K562 (cell line): ENCODE data around the gene MTARC2. TPM values are rescaled to one million over a fixed set of nuclear protein-coding genes. Genes with fewer than 3 reads are reported as not detected.

Source experiments
- ATAC-seq: fragments of 200-7000 bp; cut with Tn5 transposase; 3 replicates; pipeline ENCODE4 v1.9.1; 2020; ENCODE audit warnings: moderate library complexity
- BruUV-seq: library from RNA; stranded (reverse); fragments of 400-500 nt; replicated peaks from 2 replicates; lab custom pipeline; 2021; lab: Mats Ljungman, UMichigan
- CTCF ChIA-PET: fragments of 300-600 bp; formaldehyde crosslinking; extraction: SDS; loops from one replicate; lab custom pipeline; 2021; ENCODE audit warnings: low intra/inter-chr PET ratio; lab: Yijun Ruan, JAX
- POLR2A ChIA-PET: fragments of 300-600, 350-650 bp; sonication (Branson Sonifier 250); formaldehyde crosslinking; extraction: SDS; loops from one replicate; lab custom pipeline; 2021; ENCODE audit warnings: antibody characterized with exemption, inconsistent platforms; lab: Yijun Ruan, JAX
- DNase-seq, 4 experiments: peaks; one replicate each; pipeline versions ENCODE4 v3.0.0 to v3.0.0-alpha.2; 2011 to 2018; ENCODE audit warnings: low spot score in 3 of 4, mixed read lengths in 3 of 4; ENCODE audit errors: extremely low read depth in 1 of 4
- FAIRE-seq: peaks from 2 replicates; lab custom pipeline; 2011; peaks lifted over from hg19 to GRCh38; lab: Jason Lieb, UNC
- H2AFZ ChIP-seq: 2 replicates; pipeline ENCODE4 v1.6.0; 2011; ENCODE audit warnings: low read depth, low read length, control low read depth, inconsistent platforms
- H3K27ac ChIP-seq: fragments of 200-600 bp; 3 replicates; pipeline ENCODE4 v1.8.0; 2011; ENCODE audit warnings: low read depth, mild to moderate bottlenecking, control low read depth, inconsistent platforms, low read length, moderate library complexity, mixed read lengths; ENCODE audit errors: extremely low read depth
- H3K27me3 ChIP-seq, 2 experiments: fragments of 300-600 bp in 1 of 2; 2 replicates in 1 of 2; 3 replicates in 1 of 2; pipeline versions ENCODE4 v1.6.0 to v1.8.0; 2011; ENCODE audit warnings: inconsistent platforms in 2 of 2, low read length in 2 of 2, mild to moderate bottlenecking in 1 of 2, mixed read lengths in 1 of 2, moderate library complexity in 1 of 2; ENCODE audit not compliant: control insufficient read depth in 2 of 2, insufficient read depth in 2 of 2
- H3K36me3 ChIP-seq: fragments of 300-600 bp; 3 replicates; pipeline ENCODE4 v1.8.0; 2011; ENCODE audit warnings: mild to moderate bottlenecking, low read length, inconsistent platforms; ENCODE audit not compliant: control insufficient read depth, insufficient read depth
- H3K4me1 ChIP-seq, 2 experiments: fragments of 200-600 bp in 1 of 2; replicated peaks in 1 of 2; 2 replicates in 1 of 2; 3 replicates in 1 of 2; pipeline versions ENCODE4 v1.5.1 to v1.8.0; 2011; ENCODE audit warnings: inconsistent platforms in 2 of 2, low read length in 2 of 2, mild to moderate bottlenecking in 1 of 2, mixed read lengths in 1 of 2, moderate library complexity in 1 of 2; ENCODE audit not compliant: control insufficient read depth in 2 of 2, insufficient read depth in 2 of 2
- H3K4me2 ChIP-seq: 2 replicates; pipeline ENCODE4 v1.6.1; 2011; ENCODE audit warnings: low read length, control low read depth, inconsistent platforms, mixed read lengths; ENCODE audit not compliant: insufficient read depth
- H3K4me3 ChIP-seq: fragments of 200-600 bp; sonication (generic), shearing (Covaris generic); 2 replicates; pipeline ENCODE4 v1.5.1; 2016; ENCODE audit warnings: control low read depth, inconsistent platforms
- H3K79me2 ChIP-seq: fragments of 200-600 bp; 3 replicates; pipeline ENCODE4 v1.8.0; 2011; ENCODE audit warnings: low read length, inconsistent platforms; ENCODE audit not compliant: control insufficient read depth, insufficient read depth
- H3K9ac ChIP-seq, 2 experiments: 2 replicates each; pipeline versions ENCODE4 v1.6.0 to v1.6.1; 2011; ENCODE audit warnings: low read depth in 2 of 2, low read length in 2 of 2, control low read depth in 1 of 2, inconsistent platforms in 1 of 2, mild to moderate bottlenecking in 1 of 2, mixed read lengths in 1 of 2; ENCODE audit not compliant: insufficient read depth in 1 of 2
- H3K9me1 ChIP-seq: one replicate; pipeline ENCODE4 v1.6.0; 2011; ENCODE audit warnings: inconsistent platforms, mild to moderate bottlenecking, low read length, moderate library complexity; ENCODE audit not compliant: control insufficient read depth, insufficient read depth
- H3K9me3 ChIP-seq: replicated peaks from 2 replicates; pipeline ENCODE4 v1.5.1; 2011; ENCODE audit warnings: low read depth, low read length, inconsistent platforms; ENCODE audit not compliant: control insufficient read depth, insufficient read depth
- H4K20me1 ChIP-seq: replicated peaks from 2 replicates; pipeline ENCODE4 v1.6.1; 2011; ENCODE audit warnings: low read length, inconsistent platforms, mixed read lengths; ENCODE audit not compliant: control insufficient read depth, insufficient read depth
- CTBP1 ChIP-seq: fragments of 450-650 bp; IDR thresholded peaks from 2 replicates; pipeline ENCODE4 v1.6.1; 2016; ENCODE audit warnings: borderline replicate concordance
- EZH2 ChIP-seq: IDR thresholded peaks from 2 replicates; pipeline ENCODE4 v1.6.1; 2012; ENCODE audit warnings: low read depth, mild to moderate bottlenecking, inconsistent platforms, low read length, borderline replicate concordance
- FOXK2 ChIP-seq, 2 experiments: fragments of 450-650 bp; IDR thresholded peaks in 1 of 2; conservative IDR thresholded peaks in 1 of 2; 2 replicates each; pipeline ENCODE4 v1.6.1; 2016; ENCODE audit warnings: low read depth in 2 of 2, mild to moderate bottlenecking in 1 of 2
- GTF2F1 ChIP-seq: IDR thresholded peaks from 2 replicates; pipeline ENCODE4 v1.6.1; 2011; ENCODE audit warnings: low read depth, low read length, improper control_type of control experiment
- HMG20A ChIP-seq: fragments of 450-650 bp; formaldehyde crosslinking; conservative IDR thresholded peaks from 2 replicates; pipeline ENCODE4 v1.4.0; 2020; ENCODE audit warnings: mild to moderate bottlenecking, mixed read lengths
- HNRNPUL1 ChIP-seq: fragments of 200-400 bp; formaldehyde crosslinking; IDR thresholded peaks from 2 replicates; pipeline ENCODE4 v1.6.1; 2017; ENCODE audit warnings: low read length
- ZNF134 ChIP-seq: fragments of 250-450 bp; sonication (Bioruptor Pico); conservative IDR thresholded peaks from 2 replicates; pipeline ENCODE4 v1.4.0; 2020
- WGBS: fragments of 100-300 bp; shearing (Covaris generic); methylation state at CpG from one replicate; pipeline ENCODE4 v1.1.6; 2016; ENCODE audit warnings: low coverage, mixed read lengths; ENCODE audit not compliant: insufficient coverage; ENCODE audit errors: missing lambda C conversion rate; 5-methylcytosine and 5-hydroxymethylcytosine counted together
- in situ Hi-C: fragments of 300-500 bp; cut with MboI; formaldehyde crosslinking; loops from 4 replicates; pipeline ENCODE4 v1.15.0; 2018; ENCODE audit warnings: inconsistent platforms, mixed read lengths
- intact Hi-C: fragments of 100-400 bp; cut with micrococcal nuclease; formaldehyde crosslinking; loops from 2 replicates; pipeline ENCODE4 v1.14.2; 2022
- polyA plus RNA-seq, 8 experiments: library from polyadenylated mRNA; depleted of rRNA in 4 of 8; stranded (reverse) in 5 of 8; unstranded in 3 of 8; fragments of >200 nt; fragmentation: Nextera tagmentation in 2 of 8; fragmentation: Illumina TruSeq in 1 of 8; extraction: Ambion mirVana in 2 of 8; extraction: Trizol in 1 of 8; gene quantifications; 2 replicates each; pipeline versions ENCODE4 v1.2.1 to v1.2.3, GENCODE V29; 2011 to 2014; ENCODE audit warnings: inconsistent platforms in 1 of 8, missing spikeins in 1 of 8
- total RNA-seq, 7 experiments: library from RNA; depleted of rRNA in 6 of 7; stranded (reverse); fragments of >200 nt in 6 of 7; fragmentation: Illumina TruSeq in 2 of 7; extraction: Trizol in 2 of 7; gene quantifications; 2 replicates each; pipeline versions ENCODE4 v1.2.1 to v1.2.3, GENCODE V29; 2011 to 2021; ENCODE audit warnings: low replicate concordance in 1 of 7
- TF ChIP-seq, protein P1 (sequence below): fragments of 450-650 bp; IDR thresholded peaks from 2 replicates; pipeline ENCODE4 v1.6.1; 2018; ENCODE audit not compliant: partially characterized antibody
- TF ChIP-seq, protein P2 (sequence below), 2 experiments: fragments of 450-650 bp; IDR thresholded peaks; 2 replicates each; pipeline ENCODE4 v1.6.1; 2018; ENCODE audit warnings: mild to moderate bottlenecking in 2 of 2, low read depth in 1 of 2; ENCODE audit not compliant: partially characterized antibody in 2 of 2

The MTARC2 gene
- total and polyA plus RNA-seq, 9 of the 15 experiments (the other 6 are each of a cell fraction or from before 2014, with no cell fraction given): 0.03 to 0.35 TPM; not detected in 7

DNA sequence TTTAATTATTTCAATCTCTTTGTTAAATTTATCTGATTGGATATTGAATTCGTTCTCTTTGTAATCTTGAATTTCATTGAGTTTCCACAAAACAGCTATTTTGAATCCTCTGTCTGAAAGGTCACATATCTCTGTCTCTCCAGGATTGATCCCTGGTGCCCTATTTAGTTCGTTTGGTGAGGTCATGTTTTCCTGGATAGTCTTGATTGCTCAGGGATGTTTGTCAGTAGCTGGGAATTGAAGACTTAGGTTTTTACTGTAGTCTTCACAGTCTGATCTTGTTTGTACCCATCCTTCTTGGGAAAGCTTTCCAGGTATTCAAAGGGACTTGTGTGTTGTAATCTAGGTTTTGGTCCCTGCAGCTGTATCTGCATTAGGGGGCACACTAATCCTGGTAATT is 6.8 kb upstream of the MTARC2 start:
- FAIRE-seq (no peak), DNase-seq (no peak), ATAC-seq (no peak)
- BruUV-seq: no TSS peak
- no peaks in the 10 kb centered on the region for H3K4me1 ChIP-seq
- H3K27ac ChIP-seq: no peak overlapping the region
- in situ Hi-C loops: no loop called here
- no peak overlapping the region for H3K4me2 ChIP-seq
- H2AFZ ChIP-seq: no peak overlapping the region
- POLR2A ChIA-PET: no interaction called here
- intact Hi-C loops: no loop called here
- H3K36me3 ChIP-seq: no peaks in the 10 kb centered on the region
- H3K9me1 ChIP-seq: no peaks in the 10 kb centered on the region
- H3K27me3 ChIP-seq: peaks cover 0 to 4% of the 10 kb centered on the region in 2 experiments; a peak in 2 of 5 replicates
- H3K4me3 ChIP-seq: no peak overlapping the region
- H3K9me3 ChIP-seq: no peaks in the 10 kb centered on the region
- H3K9ac ChIP-seq: no peak overlapping the region
- CTCF ChIA-PET: no interaction called here
- TF ChIP-seq ZNF134: no peak
- TF ChIP-seq EZH2: no peak
- TF ChIP-seq HNRNPUL1: no peak
- no peak for TF ChIP-seq FOXK2 (conservative IDR thresholded peaks at IDR 0.05 in 1 of 2, IDR thresholded peaks at IDR 0.05 in 1 of 2; ENCODE audit: low read depth in 2 of 2)
- TF ChIP-seq HMG20A (CRISPR knock-in tag): no peak
- TF ChIP-seq, protein P1, sequence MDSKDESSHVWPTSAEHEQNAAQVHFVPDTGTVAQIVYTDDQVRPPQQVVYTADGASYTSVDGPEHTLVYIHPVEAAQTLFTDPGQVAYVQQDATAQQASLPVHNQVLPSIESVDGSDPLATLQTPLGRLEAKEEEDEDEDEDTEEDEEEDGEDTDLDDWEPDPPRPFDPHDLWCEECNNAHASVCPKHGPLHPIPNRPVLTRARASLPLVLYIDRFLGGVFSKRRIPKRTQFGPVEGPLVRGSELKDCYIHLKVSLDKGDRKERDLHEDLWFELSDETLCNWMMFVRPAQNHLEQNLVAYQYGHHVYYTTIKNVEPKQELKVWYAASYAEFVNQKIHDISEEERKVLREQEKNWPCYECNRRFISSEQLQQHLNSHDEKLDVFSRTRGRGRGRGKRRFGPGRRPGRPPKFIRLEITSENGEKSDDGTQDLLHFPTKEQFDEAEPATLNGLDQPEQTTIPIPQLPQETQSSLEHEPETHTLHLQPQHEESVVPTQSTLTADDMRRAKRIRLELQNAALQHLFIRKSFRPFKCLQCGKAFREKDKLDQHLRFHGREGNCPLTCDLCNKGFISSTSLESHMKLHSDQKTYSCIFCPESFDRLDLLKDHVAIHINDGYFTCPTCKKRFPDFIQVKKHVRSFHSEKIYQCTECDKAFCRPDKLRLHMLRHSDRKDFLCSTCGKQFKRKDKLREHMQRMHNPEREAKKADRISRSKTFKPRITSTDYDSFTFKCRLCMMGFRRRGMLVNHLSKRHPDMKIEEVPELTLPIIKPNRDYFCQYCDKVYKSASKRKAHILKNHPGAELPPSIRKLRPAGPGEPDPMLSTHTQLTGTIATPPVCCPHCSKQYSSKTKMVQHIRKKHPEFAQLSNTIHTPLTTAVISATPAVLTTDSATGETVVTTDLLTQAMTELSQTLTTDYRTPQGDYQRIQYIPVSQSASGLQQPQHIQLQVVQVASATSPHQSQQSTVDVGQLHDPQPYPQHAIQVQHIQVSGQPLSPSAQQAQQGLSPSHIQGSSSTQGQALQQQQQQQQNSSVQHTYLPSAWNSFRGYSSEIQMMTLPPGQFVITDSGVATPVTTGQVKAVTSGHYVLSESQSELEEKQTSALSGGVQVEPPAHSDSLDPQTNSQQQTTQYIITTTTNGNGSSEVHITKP: no peak
- TF ChIP-seq GTF2F1: no peak
- no peak for TF ChIP-seq CTBP1
- TF ChIP-seq, protein P2, sequence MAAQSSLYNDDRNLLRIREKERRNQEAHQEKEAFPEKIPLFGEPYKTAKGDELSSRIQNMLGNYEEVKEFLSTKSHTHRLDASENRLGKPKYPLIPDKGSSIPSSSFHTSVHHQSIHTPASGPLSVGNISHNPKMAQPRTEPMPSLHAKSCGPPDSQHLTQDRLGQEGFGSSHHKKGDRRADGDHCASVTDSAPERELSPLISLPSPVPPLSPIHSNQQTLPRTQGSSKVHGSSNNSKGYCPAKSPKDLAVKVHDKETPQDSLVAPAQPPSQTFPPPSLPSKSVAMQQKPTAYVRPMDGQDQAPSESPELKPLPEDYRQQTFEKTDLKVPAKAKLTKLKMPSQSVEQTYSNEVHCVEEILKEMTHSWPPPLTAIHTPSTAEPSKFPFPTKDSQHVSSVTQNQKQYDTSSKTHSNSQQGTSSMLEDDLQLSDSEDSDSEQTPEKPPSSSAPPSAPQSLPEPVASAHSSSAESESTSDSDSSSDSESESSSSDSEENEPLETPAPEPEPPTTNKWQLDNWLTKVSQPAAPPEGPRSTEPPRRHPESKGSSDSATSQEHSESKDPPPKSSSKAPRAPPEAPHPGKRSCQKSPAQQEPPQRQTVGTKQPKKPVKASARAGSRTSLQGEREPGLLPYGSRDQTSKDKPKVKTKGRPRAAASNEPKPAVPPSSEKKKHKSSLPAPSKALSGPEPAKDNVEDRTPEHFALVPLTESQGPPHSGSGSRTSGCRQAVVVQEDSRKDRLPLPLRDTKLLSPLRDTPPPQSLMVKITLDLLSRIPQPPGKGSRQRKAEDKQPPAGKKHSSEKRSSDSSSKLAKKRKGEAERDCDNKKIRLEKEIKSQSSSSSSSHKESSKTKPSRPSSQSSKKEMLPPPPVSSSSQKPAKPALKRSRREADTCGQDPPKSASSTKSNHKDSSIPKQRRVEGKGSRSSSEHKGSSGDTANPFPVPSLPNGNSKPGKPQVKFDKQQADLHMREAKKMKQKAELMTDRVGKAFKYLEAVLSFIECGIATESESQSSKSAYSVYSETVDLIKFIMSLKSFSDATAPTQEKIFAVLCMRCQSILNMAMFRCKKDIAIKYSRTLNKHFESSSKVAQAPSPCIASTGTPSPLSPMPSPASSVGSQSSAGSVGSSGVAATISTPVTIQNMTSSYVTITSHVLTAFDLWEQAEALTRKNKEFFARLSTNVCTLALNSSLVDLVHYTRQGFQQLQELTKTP (IDR thresholded peaks at IDR 0.05; ENCODE audit: low read depth in 1 of 2, partially characterized antibody in 2 of 2): no peak
- H3K79me2 ChIP-seq: no peaks in the 10 kb centered on the region
- WGBS: 0% methylated on average over 2 of the region's 2 CpGs
- H4K20me1 ChIP-seq: no peaks in the 10 kb centered on the region
